Inferior parietal cortex (tissue), 1 donor: ENCODE data around the gene DRC3.

Experiments
- DNase-seq: peaks from one replicate; pipeline ENCODE4 v3.0.0-alpha.2; 2016; ENCODE audit errors: extremely low spot score

DRC3 gene

DNA sequence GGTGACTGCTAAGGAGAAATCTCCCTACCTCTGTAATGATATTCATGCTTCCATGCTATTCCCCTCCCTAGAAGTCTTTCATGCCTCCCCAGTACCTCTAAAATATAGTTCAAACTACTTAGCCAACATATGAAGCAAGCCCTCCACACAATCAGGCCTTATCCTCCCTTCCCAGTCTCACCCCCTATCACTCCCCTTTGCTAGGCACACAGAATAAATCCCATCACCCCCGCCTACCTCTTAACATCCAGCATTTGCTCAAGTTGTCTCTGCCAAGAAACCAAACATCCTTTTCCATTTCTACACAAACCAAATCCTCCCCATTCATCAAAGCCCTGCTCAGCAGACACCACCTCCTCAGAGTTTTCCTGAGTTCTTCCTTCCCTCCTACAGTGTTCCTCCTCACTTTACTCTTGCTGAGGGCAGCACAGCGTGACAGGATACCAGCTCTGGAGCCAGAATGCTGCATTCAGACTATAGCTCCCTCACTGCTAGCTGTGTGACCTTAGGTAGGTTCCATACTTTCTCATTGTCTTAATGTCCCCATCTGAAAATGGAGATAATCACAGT is 7.4 kb upstream of the DRC3 start:
- no peak for DNase-seq

DNA sequence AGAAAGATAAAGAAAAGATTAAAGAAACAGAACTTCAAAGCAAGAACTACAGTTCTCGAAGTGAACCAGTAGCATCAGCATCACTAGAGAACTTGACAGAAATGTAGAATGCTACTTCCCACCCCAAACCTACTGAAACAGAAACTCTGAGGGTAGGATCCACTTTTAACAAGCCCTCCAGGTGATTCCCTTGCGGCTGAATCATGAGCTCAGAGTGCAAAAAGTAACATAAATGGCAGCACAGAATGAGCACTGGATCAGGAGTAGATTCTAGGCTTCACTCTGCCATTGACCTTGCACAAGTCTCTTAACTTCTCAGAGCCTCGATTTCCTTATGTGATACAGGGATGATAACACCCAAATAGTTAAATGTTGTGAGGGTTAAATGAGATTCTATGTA is 6.3 kb upstream of the DRC3 start:
- no peak for DNase-seq

DNA sequence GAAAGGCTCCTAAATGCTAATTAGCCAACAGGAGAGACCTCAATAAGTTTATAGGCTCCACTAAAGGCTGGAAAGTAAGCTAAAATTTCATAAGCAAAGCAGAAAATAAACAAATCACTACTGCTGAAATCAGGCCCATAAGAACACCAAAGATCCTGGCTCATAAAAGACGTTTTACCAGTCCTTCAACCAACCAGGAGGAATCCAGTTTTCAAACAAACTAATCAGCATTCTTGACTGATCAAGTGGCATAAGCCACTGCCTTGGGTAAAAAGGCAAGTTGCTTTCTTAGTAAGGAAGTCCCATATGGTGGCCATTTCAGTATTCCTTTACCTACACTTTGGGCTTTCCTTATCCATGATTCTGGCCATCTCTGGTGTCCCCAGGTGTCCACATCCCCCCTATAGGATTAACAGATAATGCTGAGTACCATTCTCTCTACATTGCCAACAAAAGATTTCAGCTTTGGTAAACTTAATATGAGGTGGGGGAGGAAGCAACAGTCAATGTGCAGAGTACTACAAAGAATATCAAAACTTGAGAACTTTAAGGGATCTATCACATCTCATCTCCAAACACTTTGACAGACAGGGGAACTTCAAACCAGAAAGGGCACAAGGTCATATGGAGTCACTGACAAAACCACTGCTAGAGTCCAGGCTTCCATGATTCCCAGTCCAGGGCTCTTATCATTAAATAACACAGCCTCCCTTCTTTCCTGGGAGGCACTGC is 1.8 kb upstream of the DRC3 start:
- DNase-seq: no peak

DNA sequence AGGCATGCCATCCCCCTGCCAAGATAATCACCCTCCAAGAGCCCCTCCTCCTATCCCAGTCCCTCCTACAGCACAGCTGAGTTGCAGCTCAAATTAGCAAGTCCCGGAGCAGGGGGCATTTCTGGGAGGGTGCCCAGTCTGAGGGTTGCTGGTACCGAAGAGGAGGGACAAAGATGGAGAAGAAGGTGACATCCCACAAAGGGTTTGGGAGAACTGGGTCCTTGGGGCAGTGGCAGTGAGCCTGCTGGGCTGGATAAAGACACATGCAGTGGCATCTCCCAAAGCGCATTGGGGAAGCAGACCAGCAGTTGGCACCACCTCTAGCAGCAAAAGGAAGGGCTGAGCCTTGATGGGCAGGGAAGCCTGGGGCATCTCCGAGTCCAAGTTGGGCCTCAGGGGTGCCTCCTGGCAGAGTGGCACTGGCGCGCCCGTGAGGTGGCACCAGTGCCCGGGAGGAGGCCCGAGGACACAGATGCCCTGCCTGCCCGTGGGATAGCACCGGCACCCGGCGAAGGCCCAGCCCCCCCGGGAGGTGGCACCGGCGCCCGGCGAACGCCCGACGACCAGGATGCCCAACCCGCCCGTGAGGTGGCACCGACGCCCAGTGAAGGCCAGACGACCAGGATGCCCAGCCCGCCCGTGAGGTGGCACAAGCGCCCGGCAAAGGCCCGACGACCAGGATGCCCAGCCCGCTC is 1.1 kb upstream of the DRC3 start:
- DNase-seq: no peak

DNA sequence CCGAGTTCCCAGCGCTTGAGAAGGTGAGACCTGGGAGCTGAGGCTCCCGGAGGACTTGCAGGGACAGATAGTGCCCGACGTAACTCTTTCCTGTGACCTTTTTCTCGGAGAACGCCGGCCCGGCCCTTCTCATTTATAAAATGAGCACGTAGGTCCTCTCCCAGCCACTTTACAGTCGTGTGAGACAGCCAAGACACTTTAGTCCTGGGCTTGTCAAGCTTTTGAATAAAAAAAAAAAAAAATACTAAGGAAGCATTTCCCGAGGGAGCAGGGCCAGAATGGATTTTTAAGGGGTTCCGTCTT is 241 bp downstream of the DRC3 start:
- no peak for DNase-seq

DNA sequence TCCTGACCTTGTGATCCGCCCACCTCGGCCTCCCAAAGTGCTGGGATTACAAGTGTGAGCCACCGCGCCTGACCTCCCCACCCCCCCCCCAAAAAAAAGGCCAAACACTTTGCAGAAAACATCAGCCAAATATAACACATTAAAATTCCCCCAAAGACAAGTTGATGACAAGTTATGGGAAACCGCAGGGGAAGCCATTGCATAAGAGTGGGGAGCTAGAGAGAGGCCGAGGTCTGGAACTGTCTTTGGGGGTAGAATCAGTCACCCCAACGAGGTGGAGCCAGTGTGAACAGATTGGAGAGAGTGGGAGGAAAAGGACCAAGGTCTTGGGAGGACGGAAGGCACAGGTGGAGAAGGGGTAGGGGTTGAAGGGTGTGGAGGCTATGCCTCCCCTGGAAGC is 2.8 kb downstream of the DRC3 start:
- no peak for DNase-seq

DNA sequence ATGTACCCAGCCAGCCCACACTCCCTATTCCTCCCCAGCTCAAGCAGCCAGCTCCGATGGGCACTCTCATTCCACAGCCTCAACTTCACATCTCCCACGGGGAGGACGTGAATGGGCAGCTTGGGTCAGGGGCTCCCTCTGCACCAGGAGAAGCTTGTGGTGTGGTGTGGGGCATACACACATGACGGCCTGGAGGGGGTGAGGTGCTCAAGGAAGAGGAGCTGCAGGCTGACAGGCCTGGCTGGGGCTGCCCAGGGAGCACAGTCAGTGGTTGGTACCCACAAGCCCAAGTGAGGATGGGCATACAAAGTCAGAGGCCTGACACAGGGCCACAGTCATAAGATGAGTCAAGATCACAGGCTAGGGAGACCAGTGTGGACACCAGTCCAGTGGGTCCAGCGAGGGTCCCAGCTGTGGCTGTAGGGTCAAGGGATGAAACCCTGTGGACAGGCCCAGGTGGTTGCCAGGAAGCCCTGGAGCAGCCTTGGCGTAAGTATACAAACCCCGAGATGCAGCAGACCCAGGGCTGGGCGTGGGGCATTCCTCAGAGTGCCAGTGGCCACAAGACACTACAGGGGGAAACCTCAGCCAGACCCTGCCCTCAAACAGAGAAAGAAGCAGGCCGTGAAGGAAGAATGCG is 4.4 kb downstream of the DRC3 start:
- no peak for DNase-seq

DNA sequence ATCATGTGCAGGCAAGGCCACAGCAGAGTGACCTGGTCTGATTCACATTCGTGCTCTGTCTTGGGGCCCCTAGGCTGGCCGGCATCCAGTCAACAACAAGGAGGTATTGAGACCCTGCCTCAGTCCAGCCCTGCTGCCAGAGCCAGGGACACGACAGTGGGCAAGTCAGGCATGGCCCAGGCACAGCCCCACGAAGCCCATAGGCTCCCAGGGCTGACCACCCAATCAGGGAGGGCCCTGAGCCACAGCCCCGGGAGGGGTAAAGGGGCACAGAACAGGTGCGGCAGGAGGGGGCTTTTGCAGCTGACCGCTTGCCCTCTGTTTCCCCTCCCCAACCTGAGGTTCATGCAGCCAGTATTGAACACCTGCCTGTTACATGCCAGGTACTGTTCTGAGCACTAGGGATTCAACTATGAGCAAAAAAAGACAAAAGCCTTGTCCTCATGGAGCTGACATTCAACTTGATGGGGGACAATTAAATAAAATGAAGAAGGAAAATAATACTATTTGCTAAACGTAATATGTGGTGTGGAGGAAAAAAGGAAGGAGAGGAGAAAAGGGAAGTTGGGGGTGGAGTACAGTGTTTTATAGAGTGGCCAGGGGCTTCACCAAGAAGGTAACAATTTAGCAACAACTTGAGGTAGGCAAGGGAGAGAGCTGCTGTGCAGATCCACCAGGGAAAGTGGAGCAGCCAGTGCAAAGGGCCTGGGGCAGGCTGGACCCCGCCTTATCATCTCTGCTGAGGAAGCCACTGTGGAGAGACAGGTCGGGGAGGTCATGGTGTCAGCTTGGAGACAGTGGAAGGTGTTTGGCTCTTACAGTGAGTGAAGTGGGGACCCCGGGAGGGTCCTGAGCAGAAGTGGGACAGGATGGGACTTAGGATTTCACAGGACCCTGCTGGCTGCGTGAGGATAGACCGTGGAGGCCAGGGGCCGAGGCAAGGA is 6.1 kb downstream of the DRC3 start:
- no peak for DNase-seq

DNA sequence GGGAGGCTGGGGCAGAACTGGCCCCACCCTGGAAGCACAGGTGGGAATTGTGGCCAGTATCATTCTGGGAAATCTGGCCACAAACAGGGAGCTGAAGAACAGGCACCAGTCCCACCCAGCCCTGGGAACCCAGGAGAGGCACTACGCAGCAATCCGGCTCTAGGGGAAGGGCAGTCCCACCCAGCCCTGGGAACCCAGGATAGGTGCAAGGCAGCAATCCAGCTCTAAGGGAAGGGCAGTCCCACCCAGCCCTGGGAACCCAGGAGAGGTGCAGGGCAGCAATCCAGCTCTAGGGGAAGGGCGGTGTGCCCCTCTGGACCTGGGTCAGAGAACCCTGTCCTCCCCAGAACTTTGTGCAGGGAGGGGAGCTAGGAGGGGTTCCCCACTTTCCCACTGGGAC is 7.1 kb downstream of the DRC3 start:
- no peak for DNase-seq

DNA sequence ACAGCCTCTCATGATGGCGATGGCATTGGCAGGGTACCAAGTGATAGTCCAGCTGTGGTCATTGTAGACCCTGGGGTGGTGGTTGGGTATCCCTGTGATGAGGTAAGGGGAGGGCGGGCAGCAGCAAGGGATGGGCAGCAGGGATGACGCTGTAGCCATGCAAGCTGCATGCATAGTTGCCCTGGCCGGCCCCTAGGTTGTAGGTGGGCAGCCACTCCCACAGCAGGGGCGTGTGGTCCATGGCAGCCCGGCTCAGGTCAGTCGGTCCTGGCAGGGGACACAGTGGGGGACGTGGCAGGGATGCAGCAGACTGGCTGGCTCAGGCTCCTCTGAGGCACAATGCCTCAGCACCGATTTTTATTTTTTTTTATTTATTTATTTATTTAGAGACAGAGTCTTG is 8.7 kb downstream of the DRC3 start:
- DNase-seq: no peak

DNA sequence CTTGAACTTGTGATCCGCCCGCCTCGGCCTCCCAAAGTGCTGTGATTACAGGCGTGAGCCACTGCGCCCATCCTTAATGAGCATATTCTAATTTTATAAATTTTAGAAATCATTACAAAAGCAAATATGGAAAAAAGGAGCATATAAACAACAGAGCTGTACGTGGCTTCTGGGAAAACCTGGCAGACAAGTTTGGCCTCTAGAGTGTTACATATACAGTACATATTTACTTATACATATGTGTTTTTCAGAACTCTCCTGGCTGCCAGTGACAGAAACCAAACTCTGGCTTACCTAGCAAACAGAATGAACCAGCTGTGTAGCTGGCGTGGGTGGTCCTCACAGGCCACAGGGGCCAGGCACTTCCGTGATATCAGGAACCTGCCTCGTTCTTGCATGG is 10.1 kb downstream of the DRC3 start:
- no peak for DNase-seq

DNA sequence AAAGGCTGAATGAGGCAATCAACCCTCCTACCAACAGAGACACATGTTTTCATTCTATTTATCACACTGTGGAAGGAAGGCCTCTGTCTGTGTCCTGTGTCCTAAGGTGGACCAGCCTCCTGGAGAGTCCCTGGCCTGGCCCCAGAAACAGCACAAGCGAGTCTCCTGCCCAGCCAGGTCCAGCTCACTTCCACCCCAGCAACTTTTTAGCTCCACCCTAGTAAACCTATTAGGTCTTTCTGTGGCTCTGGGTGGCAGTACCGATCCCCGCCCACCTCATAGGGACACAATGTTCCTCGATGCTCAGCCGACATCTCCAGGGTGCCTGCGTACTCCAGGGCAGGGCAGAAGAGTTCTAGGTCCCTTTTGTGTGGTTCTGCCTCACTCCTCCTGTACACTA is 10.7 kb downstream of the DRC3 start:
- no peak for DNase-seq

DNA sequence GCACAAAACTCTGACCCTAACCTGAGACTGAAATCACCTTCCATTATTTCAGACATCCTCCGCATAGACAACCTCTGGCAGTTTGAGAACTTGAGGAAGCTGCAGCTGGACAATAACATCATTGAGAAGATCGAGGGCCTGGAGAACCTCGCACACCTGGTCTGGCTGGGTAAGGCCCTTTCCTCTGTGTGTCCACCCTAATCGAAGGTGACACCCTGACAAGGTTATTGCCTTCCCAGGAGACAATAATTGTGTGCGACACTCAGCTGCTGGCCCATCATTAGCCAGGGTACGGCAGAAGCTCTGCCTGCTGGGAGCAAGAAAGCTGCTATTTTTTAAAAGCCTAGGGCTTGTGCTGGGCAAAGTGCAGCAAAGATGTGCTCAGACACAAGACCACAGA is 11.1 kb downstream of the DRC3 start:
- DNase-seq: no peak

DNA sequence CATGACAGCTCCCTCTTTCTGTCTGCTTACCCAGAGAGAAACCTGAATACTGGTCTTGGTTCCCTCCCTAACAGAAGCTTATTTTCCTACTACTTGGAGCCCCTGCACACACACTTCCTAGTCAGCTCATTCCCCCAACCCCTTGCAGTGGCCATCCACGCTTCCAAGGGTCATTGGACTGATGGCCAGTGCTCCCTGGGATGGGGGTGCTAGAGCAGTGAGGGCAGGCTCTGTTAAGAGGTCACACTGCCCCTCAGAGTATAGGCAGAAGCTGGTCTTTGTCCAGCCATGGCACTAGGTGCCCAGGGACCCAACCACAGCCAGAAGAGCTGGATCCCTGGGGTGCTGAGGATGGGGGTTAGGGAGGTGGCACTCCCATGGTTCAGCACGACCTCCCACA is 12.5 kb downstream of the DRC3 start:
- no peak for DNase-seq

DNA sequence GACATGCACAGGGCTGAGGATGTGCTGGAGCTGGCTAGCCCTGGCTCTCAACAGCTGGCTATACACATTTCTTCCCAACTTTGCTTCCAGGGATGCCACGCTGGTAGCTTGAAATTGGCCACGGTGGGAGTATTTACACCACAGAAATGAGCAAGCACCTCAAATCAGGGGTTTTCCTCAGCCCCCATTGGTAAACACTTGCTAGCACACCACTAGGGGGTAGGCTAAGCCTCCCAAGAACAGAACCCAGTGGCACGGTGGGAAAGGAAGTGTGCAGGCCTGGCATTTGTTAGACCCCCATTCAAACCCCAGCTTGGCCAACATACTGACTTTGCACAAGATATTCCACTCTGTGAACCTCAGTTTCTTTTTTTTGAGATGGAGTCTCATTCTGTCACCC is 12.9 kb downstream of the DRC3 start:
- DNase-seq: no peak

DNA sequence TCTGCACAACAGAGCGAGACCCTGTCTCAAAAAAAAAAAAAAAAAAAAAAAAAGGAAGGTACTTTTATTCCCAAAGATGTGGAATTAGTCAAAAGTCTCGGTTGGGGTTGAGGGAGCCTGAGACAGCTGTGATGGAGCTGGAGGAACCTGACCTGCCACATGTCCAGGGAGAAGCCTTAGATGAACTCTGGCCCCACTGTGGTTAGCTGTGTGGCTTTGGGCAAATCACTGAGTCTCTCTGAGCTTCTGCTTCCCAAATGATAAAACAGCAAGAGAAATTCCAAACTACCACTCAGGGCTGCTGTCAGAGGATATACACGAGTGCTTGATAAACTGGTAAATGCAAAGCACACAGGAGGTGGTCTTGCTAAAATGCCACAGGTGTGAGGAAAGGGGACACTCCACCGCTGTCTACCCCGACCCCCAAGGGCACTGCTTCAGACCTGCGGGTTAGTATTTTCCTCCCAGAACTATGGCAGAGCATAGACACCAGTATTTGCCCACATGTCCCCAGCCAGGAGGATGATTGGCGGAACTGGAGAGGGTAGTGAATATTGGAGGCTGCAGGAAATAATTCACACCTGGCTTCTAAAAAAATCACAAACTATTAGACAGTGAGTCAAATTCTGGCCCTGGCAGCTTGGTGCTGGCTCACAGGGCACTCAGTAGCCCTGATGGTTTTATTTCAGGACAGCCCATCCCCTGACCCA is 14.7 kb downstream of the DRC3 start:
- no peak for DNase-seq

DNA sequence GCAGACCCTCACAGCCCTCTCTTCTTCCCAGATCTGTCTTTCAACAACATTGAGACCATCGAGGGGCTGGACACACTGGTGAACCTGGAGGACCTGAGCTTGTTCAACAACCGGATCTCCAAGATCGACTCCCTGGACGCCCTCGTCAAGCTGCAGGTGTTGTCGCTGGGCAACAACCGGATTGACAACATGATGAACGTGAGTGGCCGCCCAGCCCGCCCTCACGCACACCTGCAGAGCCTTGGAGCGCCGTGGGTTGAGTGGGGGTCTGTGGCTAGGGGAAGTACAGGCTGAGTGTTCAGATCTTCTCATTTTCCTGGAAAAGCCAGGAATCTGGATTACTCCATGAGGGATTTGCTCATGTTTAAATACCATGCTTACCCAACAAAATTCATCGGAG is 15.2 kb downstream of the DRC3 start:
- DNase-seq: no peak

DNA sequence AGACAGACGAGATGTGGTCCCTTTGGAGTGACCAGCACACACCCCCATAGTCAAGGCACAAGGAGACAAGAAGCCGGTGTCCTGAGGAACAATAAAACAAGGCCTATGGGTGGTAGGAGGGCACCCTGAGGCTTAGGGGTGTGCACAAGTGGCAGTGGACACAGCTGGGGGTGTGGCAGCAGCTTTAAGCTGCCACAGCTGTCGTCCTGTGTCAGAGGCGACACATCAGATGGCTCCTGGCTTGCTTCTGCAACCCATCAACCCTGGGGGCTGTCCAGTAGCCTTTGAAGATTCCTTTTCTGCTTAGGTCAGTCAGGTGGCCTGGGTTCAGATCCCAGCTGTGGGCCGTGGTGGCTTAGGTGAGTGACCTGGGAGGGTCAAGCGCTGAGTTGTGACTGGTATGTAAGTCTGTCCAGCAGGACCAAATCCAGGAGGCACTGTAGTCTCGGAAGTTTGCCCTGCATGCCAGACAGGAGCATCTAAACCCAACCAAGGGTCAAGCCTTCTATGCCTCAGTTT is 15.8 kb downstream of the DRC3 start:
- no peak for DNase-seq

DNA sequence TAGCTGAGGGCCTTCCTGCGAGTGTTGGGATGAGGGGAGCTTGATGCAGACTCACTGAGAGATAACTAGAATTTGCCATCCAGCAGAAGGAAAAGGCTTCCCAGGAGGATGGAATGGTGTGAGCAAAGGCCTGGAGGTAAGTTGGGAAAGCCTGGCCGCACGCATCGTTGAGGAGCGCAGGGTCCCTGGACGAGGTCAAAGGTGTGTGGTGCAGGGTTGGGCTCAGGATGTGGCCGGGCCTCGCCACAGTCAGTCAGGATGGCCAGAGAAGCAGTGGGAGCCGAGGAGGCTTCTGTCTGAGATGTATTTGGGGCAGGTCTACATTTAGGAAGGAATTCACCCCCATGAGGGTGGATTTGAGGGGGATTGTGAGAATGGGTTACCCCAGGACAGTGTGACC is 16.4 kb downstream of the DRC3 start:
- DNase-seq: no peak

DNA sequence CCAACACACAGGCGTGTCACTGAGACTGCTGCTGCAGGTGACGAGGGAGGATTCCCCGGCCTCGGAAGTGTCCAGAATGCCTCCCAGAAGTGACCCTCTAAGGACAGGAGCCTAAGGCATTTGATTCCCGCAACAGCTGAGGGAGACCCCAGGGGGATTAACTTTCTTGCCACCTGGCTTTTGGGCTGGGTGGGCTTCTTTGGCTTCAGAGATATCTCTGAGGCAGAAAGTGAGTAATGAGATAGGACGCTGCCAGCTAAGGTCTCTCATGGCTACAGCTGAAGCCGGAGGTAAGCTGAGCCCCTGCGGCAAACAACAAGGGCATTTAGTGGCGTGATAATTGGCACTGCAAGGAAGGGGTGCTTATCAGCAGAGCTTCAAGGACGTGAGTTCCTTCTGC is 17.0 kb downstream of the DRC3 start:
- no peak for DNase-seq

DNA sequence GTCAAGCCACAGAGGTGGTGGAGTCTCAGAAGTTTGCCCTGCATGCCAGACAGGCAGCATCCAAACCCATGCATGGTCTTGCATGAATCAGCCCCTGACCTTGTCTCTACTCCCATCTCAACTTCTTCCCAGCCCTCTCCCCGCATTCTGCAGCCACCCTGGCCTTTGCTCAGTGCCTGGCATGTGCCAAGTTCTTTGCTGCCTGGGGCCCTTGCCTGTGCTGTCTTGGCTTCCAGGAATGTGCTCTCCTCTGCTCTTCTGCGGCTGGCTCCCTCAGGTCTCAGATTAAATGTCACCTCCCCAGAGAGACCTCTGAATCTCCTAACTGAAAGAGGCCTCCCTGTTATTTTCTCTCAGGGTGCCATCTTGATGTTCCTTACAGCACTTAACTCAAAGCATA is 17.6 kb downstream of the DRC3 start:
- DNase-seq: no peak
